Colonic mucosa (tissue), 4 donors: Measurements from ENCODE around the gene CD164L2. TPM values are rescaled to one million over a fixed set of nuclear protein-coding genes. Genes with fewer than 3 reads are reported as not detected.

ENCODE experiments used
- DNase-seq: peaks from one replicate; pipeline ENCODE4 v3.0.0-alpha.2; 2020
- H3K27ac ChIP-seq: fragments of 200-600 bp; one replicate; pipeline ENCODE4 v1.8.0; 2021
- H3K27me3 ChIP-seq: fragments of 200-600 bp; one replicate; pipeline ENCODE4 v1.8.0; 2021
- H3K36me3 ChIP-seq: fragments of 200-600 bp; one replicate; pipeline ENCODE4 v1.8.0; 2021
- H3K4me1 ChIP-seq: fragments of 200-600 bp; one replicate; pipeline ENCODE4 v1.8.0; 2021; ENCODE audit warnings: mild to moderate bottlenecking
- H3K4me3 ChIP-seq: fragments of 200-600 bp; one replicate; pipeline ENCODE4 v1.8.0; 2021
- H3K9ac ChIP-seq, 2 donors: one replicate each; pipeline ENCODE4 v1.7.0; 2013; ENCODE audit warnings: control low read depth in 2 of 2, low read depth in 2 of 2, low read length in 2 of 2
- H3K9me3 ChIP-seq: fragments of 200-600 bp; one replicate; pipeline ENCODE4 v1.8.0; 2021
- CTCF ChIP-seq: fragments of 200-600 bp; IDR thresholded peaks from one replicate; pipeline ENCODE4 v1.8.0; 2022; ENCODE audit warnings: antibody characterized with exemption, mild to moderate bottlenecking
- intact Hi-C: fragments of 100-400 bp; cut with DNase I; formaldehyde crosslinking; loops from one replicate; pipeline ENCODE4 v1.14.1; 2022
- total RNA-seq, 2 donors: library from RNA; stranded (reverse); fragmentation: NEBNext Ultra II Directional in 1 of 2; extraction: Animal tissue kit (Norgen Biotek cat#: 25700) in 1 of 2; gene quantifications; one replicate each; pipeline ENCODE4 v1.2.1, GENCODE V29; 2021
- donor health status: healthy.
- donor health status: DM: no; HTN: no; CAD: no.
- donor health status: DM: no; HTN: no; CAD: no.

CD164L2 gene
- total RNA-seq, 2 donors from 2014 or later: 0.69 to 1.7 TPM

- intact Hi-C loops: no loop called here
- no peaks in the 10 kb centered on the region for H3K27me3 ChIP-seq
- no peak overlapping the region for H3K4me3 ChIP-seq
- H3K36me3 ChIP-seq: no peaks in the 10 kb centered on the region
- H3K9me3 ChIP-seq: no peaks in the 10 kb centered on the region
- H3K4me1 ChIP-seq: peaks cover 4% of the 10 kb centered on the region
- no peak for DNase-seq
- H3K27ac ChIP-seq: no peak overlapping the region
- TF ChIP-seq CTCF: no peak
- H3K9ac ChIP-seq: no peak overlapping the region
These were observed 19.1 kb downstream of the CD164L2 start for GRCh38 chr1:27363766-27364695.

GRCh38 chr1:27361553-27361952 lies 21.6 kb downstream of the CD164L2 start:
- no peak for TF ChIP-seq CTCF
- Histone ChIP-seq H3K4me3 (no peak overlapping the region), H3K4me1 (peaks cover 12% of the 10 kb centered on the region), H3K9ac (no peak overlapping the region), H3K9me3 (no peaks in the 10 kb centered on the region), H3K27me3 (no peaks in the 10 kb centered on the region), H3K36me3 (no peaks in the 10 kb centered on the region), H3K27ac (no peak overlapping the region)
- no peak for DNase-seq
- intact Hi-C loops: no loop called here

GRCh38 chr1:27361044-27361402 lies 22.1 kb downstream of the CD164L2 start:
- Histone ChIP-seq H3K36me3 (no peaks in the 10 kb centered on the region), H3K9ac (no peak overlapping the region), H3K9me3 (no peaks in the 10 kb centered on the region), H3K4me3 (no peak overlapping the region), H3K27me3 (no peaks in the 10 kb centered on the region), H3K27ac (no peak overlapping the region), H3K4me1 (peaks cover 13% of the 10 kb centered on the region)
- intact Hi-C loops: no loop called here
- no peak for TF ChIP-seq CTCF
- DNase-seq: no peak

GRCh38 chr1:27360159-27361043 lies 22.7 kb downstream of the CD164L2 start:
- Histone ChIP-seq H3K36me3 (no peaks in the 10 kb centered on the region), H3K27me3 (no peaks in the 10 kb centered on the region), H3K4me1 (peaks cover 13% of the 10 kb centered on the region), H3K9me3 (no peaks in the 10 kb centered on the region), H3K9ac (peak overlapping the region; percentile 16 to 31), H3K27ac (no peak overlapping the region), H3K4me3 (peak overlapping the region; percentile 14)
- DNase-seq: peak; percentile 44
- intact Hi-C loops: no loop called here
- TF ChIP-seq CTCF: no peak

GRCh38 chr1:27359822-27360158 lies 23.3 kb downstream of the CD164L2 start:
- no peak for DNase-seq
- intact Hi-C loops: no loop called here
- no peak overlapping the region for H3K27ac ChIP-seq
- no peaks in the 10 kb centered on the region for H3K27me3 ChIP-seq
- H3K4me3 ChIP-seq: no peak overlapping the region
- no peak for TF ChIP-seq CTCF
- no peaks in the 10 kb centered on the region for H3K36me3 ChIP-seq
- H3K9ac ChIP-seq: peak overlapping the region in 1 of 2 donors; percentile 31
- no peaks in the 10 kb centered on the region for H3K9me3 ChIP-seq
- H3K4me1 ChIP-seq: peaks cover 13% of the 10 kb centered on the region
